GM21390 (cell line): ENCODE data around the gene VAMP7.
"Not testable (repeated sequence)": the region's sequence is repeated elsewhere in the genome, so short reads cannot be mapped to it uniquely, and the experiment has no call there.

Experiments used
- ATAC-seq: cut with Tn5 transposase; IDR thresholded peaks from one replicate; pipeline ENCODE4 v1.9.1; 2021; ENCODE audit not compliant: unreplicated experiment

Gene VAMP7

GRCh38 chrX:155986995-155987394, 105.8 kb downstream of the VAMP7 start:
- ATAC-seq: not testable (repeated sequence)

DNA sequence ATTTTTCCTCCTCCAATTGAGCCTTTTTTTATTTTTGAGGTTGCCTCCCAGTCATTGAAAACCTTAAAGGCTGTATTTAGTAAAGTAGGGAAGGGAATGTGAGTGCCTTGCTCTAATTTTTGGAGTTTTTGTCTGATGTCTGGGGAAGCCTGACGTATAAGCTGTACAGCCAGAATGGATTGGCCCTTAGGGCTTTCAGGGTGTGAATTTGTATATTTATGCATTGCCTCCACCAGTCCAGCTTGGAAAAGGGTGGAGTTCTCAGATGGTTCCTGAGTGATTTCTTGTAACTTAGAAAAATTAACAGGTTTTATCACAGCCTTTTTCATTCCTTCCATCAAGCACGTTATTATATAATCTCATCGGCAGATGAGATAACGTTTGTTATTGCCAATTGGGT, 107.7 kb downstream of the VAMP7 start:
- ATAC-seq: no peak
